H9 (cell line): ENCODE results near the gene ZMIZ1. TPM values are rescaled to one million over a fixed set of nuclear protein-coding genes. Genes with fewer than 3 reads are reported as not detected.

Source experiments
- DNase-seq: peaks from one replicate; pipeline ENCODE4 v3.0.0-alpha.2; 2017
- H2AFZ ChIP-seq: one replicate; pipeline ENCODE4 v1.6.1; 2013; ENCODE audit warnings: mild to moderate bottlenecking, low read length, control low read depth, moderate library complexity
- H2AK5ac ChIP-seq: 2 replicates; pipeline ENCODE4 v1.6.1; 2013; ENCODE audit warnings: low read length, control low read depth, mixed read lengths; ENCODE audit not compliant: insufficient read length
- H2BK120ac ChIP-seq: one replicate; pipeline ENCODE4 v1.6.1; 2013; ENCODE audit warnings: low read depth, mild to moderate bottlenecking, low read length, control low read depth, inconsistent platforms; ENCODE audit not compliant: poor library complexity, severe bottlenecking
- H2BK12ac ChIP-seq: 2 replicates; pipeline ENCODE4 v1.6.1; 2013; ENCODE audit warnings: low read length, control low read depth, mixed read lengths, low read depth; ENCODE audit not compliant: insufficient read length
- H2BK15ac ChIP-seq: 2 replicates; pipeline ENCODE4 v1.6.1; 2013; ENCODE audit warnings: low read depth, low read length, control low read depth
- H2BK20ac ChIP-seq: one replicate; pipeline ENCODE4 v1.6.1; 2013; ENCODE audit warnings: low read depth, mild to moderate bottlenecking, low read length, control low read depth, inconsistent platforms; ENCODE audit not compliant: poor library complexity, severe bottlenecking
- H2BK5ac ChIP-seq: 2 replicates; pipeline ENCODE4 v1.6.1; 2013; ENCODE audit warnings: low read length, control low read depth, mixed read lengths; ENCODE audit not compliant: insufficient read length
- H3K14ac ChIP-seq: 2 replicates; pipeline ENCODE4 v1.6.1; 2013; ENCODE audit warnings: low read length, control low read depth; ENCODE audit not compliant: insufficient read depth
- H3K18ac ChIP-seq: 2 replicates; pipeline ENCODE4 v1.6.1; 2013; ENCODE audit warnings: low read depth, mild to moderate bottlenecking, mixed read lengths, low read length, control low read depth; ENCODE audit not compliant: insufficient read length
- H3K23ac ChIP-seq: 2 replicates; pipeline ENCODE4 v1.6.1; 2013; ENCODE audit warnings: low read length, control low read depth, mixed read lengths, low read depth; ENCODE audit not compliant: insufficient read length
- H3K23me2 ChIP-seq: 2 replicates; pipeline ENCODE4 v1.6.1; 2013; ENCODE audit warnings: low read depth, mild to moderate bottlenecking, mixed read lengths, low read length, control low read depth; ENCODE audit not compliant: insufficient read length, poor library complexity, severe bottlenecking
- H3K27ac ChIP-seq: 2 replicates; pipeline ENCODE4 v1.5.1; 2013; ENCODE audit warnings: low read length, control low read depth, mixed read lengths, low read depth; ENCODE audit not compliant: insufficient read length
- H3K27me3 ChIP-seq: 2 replicates; pipeline ENCODE4 v1.6.1; 2013; ENCODE audit warnings: low read length, control low read depth, inconsistent platforms; ENCODE audit not compliant: insufficient read depth
- H3K4ac ChIP-seq: 2 replicates; pipeline ENCODE4 v1.6.1; 2013; ENCODE audit warnings: low read depth, mild to moderate bottlenecking, control low read depth, inconsistent platforms, low read length, moderate library complexity
- H3K4me1 ChIP-seq: 2 replicates; pipeline ENCODE4 v1.6.1; 2013; ENCODE audit warnings: low read length, control low read depth, inconsistent platforms; ENCODE audit not compliant: insufficient read depth
- H3K4me2 ChIP-seq: 2 replicates; pipeline ENCODE4 v1.6.1; 2013; ENCODE audit warnings: low read length, control low read depth, mixed read lengths; ENCODE audit not compliant: insufficient read length, insufficient read depth
- H3K56ac ChIP-seq: 2 replicates; pipeline ENCODE4 v1.6.1; 2013; ENCODE audit warnings: low read depth, mild to moderate bottlenecking, mixed read lengths, low read length, control low read depth; ENCODE audit not compliant: insufficient read length
- H3K79me1 ChIP-seq: 2 replicates; pipeline ENCODE4 v1.6.1; 2013; ENCODE audit warnings: low read depth, mild to moderate bottlenecking, moderate library complexity, low read length, control low read depth, inconsistent platforms; ENCODE audit not compliant: insufficient read depth, poor library complexity, severe bottlenecking
- H3K79me2 ChIP-seq: 2 replicates; pipeline ENCODE4 v1.6.1; 2013; ENCODE audit warnings: low read length, control low read depth, inconsistent platforms; ENCODE audit not compliant: insufficient read depth
- H3K9ac ChIP-seq: 2 replicates; pipeline ENCODE4 v1.6.1; 2013; ENCODE audit warnings: low read length, control low read depth, mixed read lengths; ENCODE audit not compliant: insufficient read length; ENCODE audit errors: extremely low read depth
- H3K9me3 ChIP-seq: one replicate; pipeline ENCODE4 v1.6.1; 2013; ENCODE audit warnings: low read depth, low read length, inconsistent platforms; ENCODE audit not compliant: control insufficient read depth
- H3T11ph ChIP-seq: one replicate; pipeline ENCODE4 v1.6.1; 2013; ENCODE audit warnings: mild to moderate bottlenecking, low read length, control low read depth, inconsistent platforms
- H4K20me1 ChIP-seq: one replicate; pipeline ENCODE4 v1.6.1; 2013; ENCODE audit not compliant: control insufficient read depth, insufficient read length, insufficient read depth
- H4K5ac ChIP-seq: 2 replicates; pipeline ENCODE4 v1.6.1; 2013; ENCODE audit warnings: low read depth, mild to moderate bottlenecking, mixed read lengths, low read length, control low read depth; ENCODE audit not compliant: insufficient read length
- H4K8ac ChIP-seq: replicated peaks from 2 replicates; pipeline ENCODE4 v1.6.1; 2013; ENCODE audit warnings: low read length, control low read depth, mixed read lengths, low read depth; ENCODE audit not compliant: insufficient read length
- H4K91ac ChIP-seq: 2 replicates; pipeline ENCODE4 v1.6.1; 2013; ENCODE audit warnings: low read depth, mild to moderate bottlenecking, moderate library complexity, mixed read lengths, low read length, control low read depth; ENCODE audit not compliant: insufficient read length
- H3K27ac Mint-ChIP-seq, 3 experiments: 2 replicates in 2 of 3; 3 replicates in 1 of 3; pipeline ENCODE4 v1.8.0; 2020 to 2021; ENCODE audit warnings: mixed read lengths in 3 of 3, mild to moderate bottlenecking in 1 of 3, moderate library complexity in 1 of 3
- H3K27me3 Mint-ChIP-seq: 2 replicates; pipeline ENCODE4 v1.8.0; 2021; ENCODE audit warnings: low read depth, mild to moderate bottlenecking, moderate library complexity, mixed read lengths
- H3K36me3 Mint-ChIP-seq, 3 experiments: 2 replicates in 2 of 3; 3 replicates in 1 of 3; pipeline ENCODE4 v1.8.0; 2020 to 2021; ENCODE audit warnings: low read depth in 3 of 3, mixed read lengths in 3 of 3; ENCODE audit not compliant: insufficient read depth in 1 of 3
- H3K4me1 Mint-ChIP-seq, 2 experiments: 2 replicates each; pipeline ENCODE4 v1.8.0; 2020; ENCODE audit warnings: mixed read lengths in 2 of 2
- H3K4me3 Mint-ChIP-seq, 2 experiments: 2 replicates in 1 of 2; 3 replicates in 1 of 2; pipeline ENCODE4 v1.8.0; 2020 to 2021; ENCODE audit warnings: mild to moderate bottlenecking in 2 of 2, mixed read lengths in 2 of 2, moderate library complexity in 1 of 2
- H3K9me3 Mint-ChIP-seq, 2 experiments: 2 replicates in 1 of 2; 3 replicates in 1 of 2; pipeline ENCODE4 v1.8.0; 2020; ENCODE audit warnings: mild to moderate bottlenecking in 2 of 2, mixed read lengths in 2 of 2, moderate library complexity in 1 of 2
- CTCF ChIP-seq: fragments of 200-600 bp; sonication (generic); conservative IDR thresholded peaks from 3 replicates; pipeline ENCODE4 v1.8.0; 2021; ENCODE audit warnings: antibody characterized with exemption, mild to moderate bottlenecking
- WGBS: extraction: QIAGEN DNeasy Blood & Tissue Kit; methylation state at CpG from one replicate; pipeline ENCODE4 v1.1.7; 2013; ENCODE audit warnings: missing lambda C conversion rate, low lambda C conversion rate, mixed read lengths; ENCODE audit not compliant: insufficient read length; ENCODE audit errors: extremely low coverage; 5-methylcytosine and 5-hydroxymethylcytosine counted together
- total RNA-seq: library from RNA; stranded (reverse); gene quantifications from 2 replicates; pipeline ENCODE4 v1.2.1, GENCODE V29; 2021

The ZMIZ1 gene
- total RNA-seq, 1 experiment from 2014 or later, result 36.9 TPM

GRCh38 chr10:79128241-79128922 is 59.6 kb downstream of the ZMIZ1 start:
- Histone ChIP-seq H3K4ac (no peak overlapping the region), H2BK15ac (no peak overlapping the region), H3K27ac (no peak overlapping the region), H2BK20ac (no peak overlapping the region), H4K5ac (no peak overlapping the region), H4K8ac (no peak overlapping the region), H2AFZ (no peak overlapping the region), H2BK5ac (no peak overlapping the region), H3K14ac (no peak overlapping the region), H2BK12ac (no peak overlapping the region), H3K23ac (no peak overlapping the region), H3T11ph (no peak overlapping the region), H3K23me2 (no peaks in the 10 kb centered on the region), H3K27me3 (no peaks in the 10 kb centered on the region), H3K79me2 (no peaks in the 10 kb centered on the region), H3K56ac (no peak overlapping the region), H2AK5ac (no peak overlapping the region), H3K4me2 (no peak overlapping the region), H3K9me3 (no peaks in the 10 kb centered on the region), H3K79me1 (no peaks in the 10 kb centered on the region), H3K4me1 (peaks cover 19% of the 10 kb centered on the region), H3K9ac (no peak overlapping the region), H4K91ac (no peak overlapping the region), H2BK120ac (no peak overlapping the region), H3K18ac (no peak overlapping the region), H4K20me1 (no peaks in the 10 kb centered on the region)
- Mint-ChIP-seq H3K4me3 (no peak overlapping the region), H3K27me3 (no peaks in the 10 kb centered on the region), H3K36me3 (peaks cover 6 to 22% (median 11%) of the 10 kb centered on the region in 3 experiments), H3K9me3 (no peaks in the 10 kb centered on the region), H3K27ac (no peak overlapping the region), H3K4me1 (peaks cover 72 to 78% of the 10 kb centered on the region in 2 experiments)
- DNase-seq, result no peak
- TF ChIP-seq CTCF, result no peak
- no CpG with 5 or more reads among the region's 8 CpGs for WGBS
